Superior temporal gyrus (tissue), 1 donor: ENCODE data around the gene TSR3.
A peak's percentile ranks its signal among the peaks of the same experiment; 100 is the strongest.

Experiments used
- DNase-seq: peaks from one replicate; pipeline ENCODE4 v3.0.0-alpha.2; 2016; ENCODE audit errors: extremely low spot score

Gene TSR3

GRCh38 chr16:1351215-1351581 is 480 bp downstream of the TSR3 start:
- DNase-seq = no peak

- DNase-seq = no peak
Measured at GRCh38 chr16:1350691-1351090, 987 bp downstream of the TSR3 start.

GRCh38 chr16:1349951-1350350 is 1.7 kb downstream of the TSR3 start:
- DNase-seq = no peak

- DNase-seq = no peak
Measured at GRCh38 chr16:1349351-1349750, 2.3 kb downstream of the TSR3 start.

- no peak for DNase-seq
Measured at GRCh38 chr16:1348926-1349325, 2.8 kb downstream of the TSR3 start.

- no peak for DNase-seq
Measured at GRCh38 chr16:1348441-1348840, 3.2 kb downstream of the TSR3 start.

- DNase-seq = no peak
Measured at GRCh38 chr16:1347962-1348361, 3.7 kb downstream of the TSR3 start.

- no peak for DNase-seq
Measured at GRCh38 chr16:1347286-1347855, 4.3 kb downstream of the TSR3 start.

- DNase-seq = no peak
Measured at GRCh38 chr16:1346422-1347285, 5.0 kb downstream of the TSR3 start.

GRCh38 chr16:1345651-1346421 is 5.8 kb downstream of the TSR3 start:
- DNase-seq = no peak

GRCh38 chr16:1345087-1345486 is 6.6 kb downstream of the TSR3 start:
- DNase-seq = no peak

GRCh38 chr16:1344499-1344898 is 7.2 kb downstream of the TSR3 start:
- DNase-seq = no peak

GRCh38 chr16:1343428-1344242 is 8.0 kb downstream of the TSR3 start:
- DNase-seq = no peak

GRCh38 chr16:1342526-1343427 is 8.9 kb downstream of the TSR3 start:
- DNase-seq = peak; percentile 74

GRCh38 chr16:1341495-1342420 is 9.9 kb downstream of the TSR3 start:
- DNase-seq = no peak

- DNase-seq = no peak
Measured at GRCh38 chr16:1340730-1341494, 10.8 kb downstream of the TSR3 start.

- DNase-seq = no peak
Measured at GRCh38 chr16:1338855-1339675, 12.6 kb downstream of the TSR3 start.

- no peak for DNase-seq
Measured at GRCh38 chr16:1338119-1338730, 13.5 kb downstream of the TSR3 start.
